ENCODE data around the gene PLCL1. TPM values are rescaled to one million over a fixed set of nuclear protein-coding genes. Genes with fewer than 3 reads are reported as not detected.
"Not testable (repeated sequence)": the region's sequence is repeated elsewhere in the genome, so short reads cannot be mapped to it uniquely, and the experiment has no call there.

The PLCL1 gene
- total RNA-seq, 1 donor from 2014 or later = 93.3 TPM

- intact Hi-C loops (cut with DNase I) = loop anchor here (10.0 kb wide), 1 partner anchor 118 kb away; no protein-coding TSS in a partner anchor
Observed at GRCh38 chr2:197997083-197997541, 192.7 kb downstream of the PLCL1 start.

GRCh38 chr2:197998702-197999101 lies 194.3 kb downstream of the PLCL1 start:
- no peak for ATAC-seq (ENCODE audit: poor library complexity)
- no peak for DNase-seq
- intact Hi-C loops (cut with DNase I) = loop anchor here (10.0 kb wide), 1 partner anchor 116 kb away; no protein-coding TSS in a partner anchor

More at GRCh38 chr2:197997083-197997541, 192.7 kb downstream of the PLCL1 start:
- DNase-seq (no peak), ATAC-seq (ENCODE audit: poor library complexity) (peak; percentile 45)

GRCh38 chr2:198000417-198000816 lies 196.0 kb downstream of the PLCL1 start:
- intact Hi-C loops (cut with DNase I) = no loop called here
- DNase-seq (no peak), ATAC-seq (ENCODE audit: poor library complexity) (no peak)

- ATAC-seq (ENCODE audit: poor library complexity) = no peak
- intact Hi-C loops (cut with DNase I) = no loop called here
- DNase-seq = no peak
Observed at GRCh38 chr2:198004173-198004572, 199.8 kb downstream of the PLCL1 start.

- DNase-seq (peak; percentile 42), ATAC-seq (ENCODE audit: poor library complexity) (peak; percentile 67)
Observed at GRCh38 chr2:198004921-198005829, 200.8 kb downstream of the PLCL1 start.

GRCh38 chr2:198006733-198007132 lies 202.3 kb downstream of the PLCL1 start:
- intact Hi-C loops (cut with DNase I) = no loop called here
- DNase-seq (no peak), ATAC-seq (ENCODE audit: poor library complexity) (no peak)

More at GRCh38 chr2:198004921-198005829, 200.8 kb downstream of the PLCL1 start:
- intact Hi-C loops (cut with DNase I) = no loop called here

GRCh38 chr2:198008230-198008629 lies 203.8 kb downstream of the PLCL1 start:
- intact Hi-C loops (cut with DNase I) = no loop called here
- no peak for DNase-seq
- ATAC-seq (ENCODE audit: poor library complexity) = no peak

- intact Hi-C loops (cut with DNase I) = no loop called here
- DNase-seq (no peak), ATAC-seq (ENCODE audit: poor library complexity) (no peak)
Observed at GRCh38 chr2:198012025-198012424, 207.6 kb downstream of the PLCL1 start.

GRCh38 chr2:198016243-198016642 lies 211.8 kb downstream of the PLCL1 start:
- DNase-seq (no peak), ATAC-seq (ENCODE audit: poor library complexity) (no peak)
- intact Hi-C loops (cut with DNase I) = no loop called here

GRCh38 chr2:198017068-198017467 lies 212.7 kb downstream of the PLCL1 start:
- intact Hi-C loops (cut with DNase I) = no loop called here

GRCh38 chr2:198028955-198029354 lies 224.6 kb downstream of the PLCL1 start:
- intact Hi-C loops (cut with DNase I) = no loop called here
- DNase-seq = no peak
- ATAC-seq (ENCODE audit: poor library complexity) = no peak

More at GRCh38 chr2:198017068-198017467, 212.7 kb downstream of the PLCL1 start:
- ATAC-seq (ENCODE audit: poor library complexity) (no peak), DNase-seq (no peak)

GRCh38 chr2:198029576-198029975 lies 225.2 kb downstream of the PLCL1 start:
- ATAC-seq (ENCODE audit: poor library complexity); intact Hi-C loops (cut with DNase I); DNase-seq: not testable (repeated sequence)

GRCh38 chr2:198033626-198034025 lies 229.2 kb downstream of the PLCL1 start:
- DNase-seq = no peak
- intact Hi-C loops (cut with DNase I) = no loop called here
- ATAC-seq (ENCODE audit: poor library complexity) = no peak

- intact Hi-C loops (cut with DNase I) = no loop called here
- DNase-seq = no peak
- no peak for ATAC-seq (ENCODE audit: poor library complexity)
Observed at GRCh38 chr2:198036029-198036879, 231.9 kb downstream of the PLCL1 start.

GRCh38 chr2:198040835-198041234 lies 236.4 kb downstream of the PLCL1 start:
- DNase-seq (no peak), ATAC-seq (ENCODE audit: poor library complexity) (no peak)
- intact Hi-C loops (cut with DNase I) = no loop called here

- DNase-seq (no peak), ATAC-seq (ENCODE audit: poor library complexity) (no peak)
- intact Hi-C loops (cut with DNase I) = no loop called here
Observed at GRCh38 chr2:198042189-198042588, 237.8 kb downstream of the PLCL1 start.

GRCh38 chr2:198044777-198045176 lies 240.4 kb downstream of the PLCL1 start:
- intact Hi-C loops (cut with DNase I) = no loop called here
- ATAC-seq (ENCODE audit: poor library complexity) = no peak

GRCh38 chr2:198045227-198045626 lies 240.8 kb downstream of the PLCL1 start:
- DNase-seq (no peak), ATAC-seq (ENCODE audit: poor library complexity) (no peak)
- intact Hi-C loops (cut with DNase I) = no loop called here

More at GRCh38 chr2:198044777-198045176, 240.4 kb downstream of the PLCL1 start:
- no peak for DNase-seq

- ATAC-seq (ENCODE audit: poor library complexity) = no peak
- no peak for DNase-seq
- intact Hi-C loops (cut with DNase I) = no loop called here
Observed at GRCh38 chr2:198052741-198053140, 248.3 kb downstream of the PLCL1 start.
